Measurements from ENCODE around the gene BRD1. TPM values are rescaled to one million over a fixed set of nuclear protein-coding genes. Genes with fewer than 3 reads are reported as not detected.

The BRD1 gene
- polyA plus RNA-seq, 1 donor from 2014 or later, result 79.3 TPM

DNA sequence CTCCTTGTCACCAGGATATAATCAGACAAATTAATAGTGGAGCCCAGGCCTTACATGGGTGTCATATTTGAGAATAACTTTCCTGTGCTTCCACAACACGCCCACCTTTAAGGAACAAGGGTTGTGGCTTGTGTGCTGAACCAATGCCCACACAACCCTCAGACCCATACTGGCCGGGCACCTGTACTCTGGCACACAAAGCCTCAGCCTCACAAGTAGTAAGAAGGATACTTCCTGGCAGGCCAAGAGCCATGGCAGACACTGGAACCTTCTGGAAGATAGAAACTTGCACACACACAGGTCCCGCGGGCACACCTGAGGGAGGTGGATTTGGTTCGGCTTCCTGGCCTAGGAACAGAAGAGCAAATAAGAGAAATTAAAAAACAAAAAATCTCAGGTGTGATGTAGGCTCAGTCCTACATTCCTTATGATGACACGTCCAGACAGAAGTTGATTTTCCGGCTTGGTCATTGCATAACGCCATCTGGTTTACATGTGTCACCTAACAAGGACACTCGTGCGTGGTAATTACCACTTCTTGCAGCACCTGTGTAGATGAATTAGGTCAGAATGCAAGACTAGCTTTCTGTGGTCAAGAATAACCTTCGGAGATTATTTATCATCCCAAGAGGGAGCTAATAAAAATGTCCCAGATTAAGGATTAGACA lies 5.8 kb upstream of the BRD1 start:
- Histone ChIP-seq H3K9ac (ENCODE audit: low read length) (no peak overlapping the region), H3K27ac (ENCODE audit: low read length) (no peak overlapping the region), H3K27me3 (ENCODE audit: insufficient read depth, low read depth, low read length) (no peaks in the 10 kb centered on the region), H4K20me1 (ENCODE audit: insufficient read depth) (no peaks in the 10 kb centered on the region), H3K36me3 (ENCODE audit: insufficient read depth, low read length) (no peaks in the 10 kb centered on the region), H3K79me2 (replicated peaks; ENCODE audit: insufficient read depth, low read length) (no peaks in the 10 kb centered on the region), H3F3A (ENCODE audit: insufficient read depth, low read length, poor library complexity, severe bottlenecking) (no peaks in the 10 kb centered on the region), H2AFZ (ENCODE audit: low read depth, low read length) (no peak overlapping the region), H3K4me2 (ENCODE audit: low read length) (no peak overlapping the region), H3K9me2 (ENCODE audit: insufficient read depth, low read length) (no peaks in the 10 kb centered on the region), H3K9me3 (ENCODE audit: low read length) (peaks cover 4% of the 10 kb centered on the region), H3K4me3 (ENCODE audit: low read length) (no peak overlapping the region)
- TF ChIP-seq RAD21 (conservative IDR thresholded peaks at IDR 0.05) (no peak), TAF1 (IDR thresholded peaks at IDR 0.05; ENCODE audit: low read depth) (no peak), POLR2AphosphoS5 (IDR thresholded peaks at IDR 0.05) (no peak), MXI1 (conservative IDR thresholded peaks at IDR 0.05; ENCODE audit: poor library complexity, severe bottlenecking) (no peak), SMC3 (conservative IDR thresholded peaks at IDR 0.05; ENCODE audit: poor library complexity) (no peak), EZH2 (IDR thresholded peaks at IDR 0.05; ENCODE audit: borderline replicate concordance, insufficient read depth, low read length, poor library complexity, severe bottlenecking) (no peak), EP300 (conservative IDR thresholded peaks at IDR 0.05; ENCODE audit: poor library complexity, severe bottlenecking) (no peak)
- TF ChIP-seq, protein P1, sequence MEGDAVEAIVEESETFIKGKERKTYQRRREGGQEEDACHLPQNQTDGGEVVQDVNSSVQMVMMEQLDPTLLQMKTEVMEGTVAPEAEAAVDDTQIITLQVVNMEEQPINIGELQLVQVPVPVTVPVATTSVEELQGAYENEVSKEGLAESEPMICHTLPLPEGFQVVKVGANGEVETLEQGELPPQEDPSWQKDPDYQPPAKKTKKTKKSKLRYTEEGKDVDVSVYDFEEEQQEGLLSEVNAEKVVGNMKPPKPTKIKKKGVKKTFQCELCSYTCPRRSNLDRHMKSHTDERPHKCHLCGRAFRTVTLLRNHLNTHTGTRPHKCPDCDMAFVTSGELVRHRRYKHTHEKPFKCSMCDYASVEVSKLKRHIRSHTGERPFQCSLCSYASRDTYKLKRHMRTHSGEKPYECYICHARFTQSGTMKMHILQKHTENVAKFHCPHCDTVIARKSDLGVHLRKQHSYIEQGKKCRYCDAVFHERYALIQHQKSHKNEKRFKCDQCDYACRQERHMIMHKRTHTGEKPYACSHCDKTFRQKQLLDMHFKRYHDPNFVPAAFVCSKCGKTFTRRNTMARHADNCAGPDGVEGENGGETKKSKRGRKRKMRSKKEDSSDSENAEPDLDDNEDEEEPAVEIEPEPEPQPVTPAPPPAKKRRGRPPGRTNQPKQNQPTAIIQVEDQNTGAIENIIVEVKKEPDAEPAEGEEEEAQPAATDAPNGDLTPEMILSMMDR (IDR thresholded peaks at IDR 0.05; ENCODE audit: poor library complexity, severe bottlenecking), result no peak
- TF ChIP-seq, protein P2, sequence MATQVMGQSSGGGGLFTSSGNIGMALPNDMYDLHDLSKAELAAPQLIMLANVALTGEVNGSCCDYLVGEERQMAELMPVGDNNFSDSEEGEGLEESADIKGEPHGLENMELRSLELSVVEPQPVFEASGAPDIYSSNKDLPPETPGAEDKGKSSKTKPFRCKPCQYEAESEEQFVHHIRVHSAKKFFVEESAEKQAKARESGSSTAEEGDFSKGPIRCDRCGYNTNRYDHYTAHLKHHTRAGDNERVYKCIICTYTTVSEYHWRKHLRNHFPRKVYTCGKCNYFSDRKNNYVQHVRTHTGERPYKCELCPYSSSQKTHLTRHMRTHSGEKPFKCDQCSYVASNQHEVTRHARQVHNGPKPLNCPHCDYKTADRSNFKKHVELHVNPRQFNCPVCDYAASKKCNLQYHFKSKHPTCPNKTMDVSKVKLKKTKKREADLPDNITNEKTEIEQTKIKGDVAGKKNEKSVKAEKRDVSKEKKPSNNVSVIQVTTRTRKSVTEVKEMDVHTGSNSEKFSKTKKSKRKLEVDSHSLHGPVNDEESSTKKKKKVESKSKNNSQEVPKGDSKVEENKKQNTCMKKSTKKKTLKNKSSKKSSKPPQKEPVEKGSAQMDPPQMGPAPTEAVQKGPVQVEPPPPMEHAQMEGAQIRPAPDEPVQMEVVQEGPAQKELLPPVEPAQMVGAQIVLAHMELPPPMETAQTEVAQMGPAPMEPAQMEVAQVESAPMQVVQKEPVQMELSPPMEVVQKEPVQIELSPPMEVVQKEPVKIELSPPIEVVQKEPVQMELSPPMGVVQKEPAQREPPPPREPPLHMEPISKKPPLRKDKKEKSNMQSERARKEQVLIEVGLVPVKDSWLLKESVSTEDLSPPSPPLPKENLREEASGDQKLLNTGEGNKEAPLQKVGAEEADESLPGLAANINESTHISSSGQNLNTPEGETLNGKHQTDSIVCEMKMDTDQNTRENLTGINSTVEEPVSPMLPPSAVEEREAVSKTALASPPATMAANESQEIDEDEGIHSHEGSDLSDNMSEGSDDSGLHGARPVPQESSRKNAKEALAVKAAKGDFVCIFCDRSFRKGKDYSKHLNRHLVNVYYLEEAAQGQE (IDR thresholded peaks at IDR 0.05; ENCODE audit: borderline replicate concordance), result no peak

DNA sequence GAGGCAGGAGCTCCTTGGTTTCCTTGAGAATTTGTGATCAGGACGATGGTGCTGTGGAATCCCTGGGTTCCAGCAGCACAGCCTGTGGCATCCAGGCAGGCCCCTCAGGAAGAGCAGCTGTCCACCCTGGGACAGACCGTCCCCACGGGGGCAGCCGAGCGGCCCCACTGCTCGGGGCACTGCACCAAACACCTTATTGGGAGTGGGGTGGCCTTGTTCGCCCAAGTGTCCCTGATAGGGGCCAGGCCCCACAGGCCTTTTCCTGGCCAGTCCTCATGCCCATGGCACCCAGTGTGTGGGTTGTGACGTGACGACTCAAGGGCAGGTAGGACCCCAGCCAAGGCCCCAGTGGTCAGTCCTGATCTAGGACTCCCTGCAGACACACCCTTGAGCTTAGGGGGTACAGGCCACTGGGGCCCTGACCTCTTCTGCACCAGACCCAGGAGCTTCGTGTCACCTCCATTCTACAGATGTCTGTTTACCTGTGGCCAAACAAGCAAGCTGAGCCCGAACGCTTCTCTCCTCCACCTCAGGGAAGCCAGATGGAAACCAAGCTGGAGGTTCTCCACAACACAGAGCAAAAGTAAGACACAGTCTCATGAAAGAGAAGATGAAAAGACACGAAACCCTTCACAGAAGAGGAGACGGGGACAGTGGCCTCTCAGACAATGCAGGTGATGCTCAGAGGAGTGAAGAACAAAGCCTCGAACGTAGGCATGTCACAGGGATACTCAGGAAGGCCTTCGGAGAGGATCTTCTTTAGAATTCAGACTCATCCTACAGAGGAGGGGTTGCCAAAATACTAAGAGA lies 1.6 kb upstream of the BRD1 start:
- Histone ChIP-seq H3K9me3 (ENCODE audit: low read length) (peaks cover 4% of the 10 kb centered on the region), H3K9ac (ENCODE audit: low read length) (no peak overlapping the region), H3K4me3 (ENCODE audit: low read length) (no peak overlapping the region), H3K4me2 (ENCODE audit: low read length) (no peak overlapping the region), H3K9me2 (ENCODE audit: insufficient read depth, low read length) (no peaks in the 10 kb centered on the region), H3K27ac (ENCODE audit: low read length) (no peak overlapping the region), H3F3A (ENCODE audit: insufficient read depth, low read length, poor library complexity, severe bottlenecking) (no peaks in the 10 kb centered on the region), H3K79me2 (replicated peaks; ENCODE audit: insufficient read depth, low read length) (peaks cover 32% of the 10 kb centered on the region), H3K27me3 (ENCODE audit: insufficient read depth, low read depth, low read length) (no peaks in the 10 kb centered on the region), H4K20me1 (ENCODE audit: insufficient read depth) (peaks cover 23% of the 10 kb centered on the region), H2AFZ (ENCODE audit: low read depth, low read length) (no peak overlapping the region), H3K36me3 (ENCODE audit: insufficient read depth, low read length) (no peaks in the 10 kb centered on the region)
- TF ChIP-seq, protein P2 (IDR thresholded peaks at IDR 0.05; ENCODE audit: borderline replicate concordance), result no peak
- no peak for TF ChIP-seq EZH2 (IDR thresholded peaks at IDR 0.05; ENCODE audit: borderline replicate concordance, insufficient read depth, low read length, poor library complexity, severe bottlenecking)

Measured in neural cell (in vitro differentiated cells).